ENCODE results near the gene RILPL1.
"Not testable (repeated sequence)": the region's sequence is repeated elsewhere in the genome, so short reads cannot be mapped to it uniquely, and the experiment has no call there.

RILPL1 gene

GRCh38 chr12:123519141-123520001 is 14.1 kb downstream of the RILPL1 start:
- no peak for DNase-seq
- no peaks in the 10 kb centered on the region for H3K4me1 ChIP-seq (ENCODE audit: control insufficient read depth, insufficient read depth, low read length, poor library complexity, severe bottlenecking)
- no peak overlapping the region for H3K27ac ChIP-seq (ENCODE audit: insufficient read depth, low read length, poor library complexity, severe bottlenecking)
- H3K36me3 ChIP-seq (ENCODE audit: control insufficient read depth, insufficient read depth, low read length): peaks cover 9% of the 10 kb centered on the region
- no peaks in the 10 kb centered on the region for H3K9me3 ChIP-seq (ENCODE audit: control insufficient read depth, low read length)
- H3K27me3 ChIP-seq (replicated peaks; ENCODE audit: control insufficient read depth, insufficient read depth, low read length, poor library complexity, severe bottlenecking): no peaks in the 10 kb centered on the region
- no peak overlapping the region for H3K4me3 ChIP-seq (ENCODE audit: insufficient read depth, low read depth, low read length, poor library complexity, severe bottlenecking)

- no peak for DNase-seq
- H3K4me3 ChIP-seq (ENCODE audit: insufficient read depth, low read depth, low read length, poor library complexity, severe bottlenecking): no peak overlapping the region
- no peak overlapping the region for H3K27ac ChIP-seq (ENCODE audit: insufficient read depth, low read length, poor library complexity, severe bottlenecking)
- H3K4me1 ChIP-seq (ENCODE audit: control insufficient read depth, insufficient read depth, low read length, poor library complexity, severe bottlenecking): no peaks in the 10 kb centered on the region
- H3K27me3 ChIP-seq (replicated peaks; ENCODE audit: control insufficient read depth, insufficient read depth, low read length, poor library complexity, severe bottlenecking): no peaks in the 10 kb centered on the region
- no peaks in the 10 kb centered on the region for H3K9me3 ChIP-seq (ENCODE audit: control insufficient read depth, low read length)
- H3K36me3 ChIP-seq (ENCODE audit: control insufficient read depth, insufficient read depth, low read length): peaks cover 5% of the 10 kb centered on the region
These were observed 17.2 kb downstream of the RILPL1 start for GRCh38 chr12:123516216-123516780.

- not testable (repeated sequence) for H3K4me1 ChIP-seq (ENCODE audit: control insufficient read depth, insufficient read depth, low read length, poor library complexity, severe bottlenecking); H3K4me3 ChIP-seq (ENCODE audit: insufficient read depth, low read depth, low read length, poor library complexity, severe bottlenecking); DNase-seq; H3K36me3 ChIP-seq (ENCODE audit: control insufficient read depth, insufficient read depth, low read length); H3K9me3 ChIP-seq (ENCODE audit: control insufficient read depth, low read length); H3K27me3 ChIP-seq (replicated peaks; ENCODE audit: control insufficient read depth, insufficient read depth, low read length, poor library complexity, severe bottlenecking); H3K27ac ChIP-seq (ENCODE audit: insufficient read depth, low read length, poor library complexity, severe bottlenecking)
These were observed 18.8 kb downstream of the RILPL1 start for GRCh38 chr12:123514582-123515221.

GRCh38 chr12:123513805-123514204 is 19.7 kb downstream of the RILPL1 start:
- Histone ChIP-seq H3K4me3 (ENCODE audit: insufficient read depth, low read depth, low read length, poor library complexity, severe bottlenecking) (no peak overlapping the region), H3K27me3 (replicated peaks; ENCODE audit: control insufficient read depth, insufficient read depth, low read length, poor library complexity, severe bottlenecking) (no peaks in the 10 kb centered on the region), H3K9me3 (ENCODE audit: control insufficient read depth, low read length) (no peaks in the 10 kb centered on the region), H3K4me1 (ENCODE audit: control insufficient read depth, insufficient read depth, low read length, poor library complexity, severe bottlenecking) (no peaks in the 10 kb centered on the region), H3K27ac (ENCODE audit: insufficient read depth, low read length, poor library complexity, severe bottlenecking) (no peak overlapping the region), H3K36me3 (ENCODE audit: control insufficient read depth, insufficient read depth, low read length) (no peaks in the 10 kb centered on the region)
- DNase-seq: no peak

GRCh38 chr12:123512838-123513665 is 20.5 kb downstream of the RILPL1 start:
- no peaks in the 10 kb centered on the region for H3K36me3 ChIP-seq (ENCODE audit: control insufficient read depth, insufficient read depth, low read length)

GRCh38 chr12:123506843-123507236 is 26.7 kb downstream of the RILPL1 start:
- H3K27ac ChIP-seq (ENCODE audit: insufficient read depth, low read length, poor library complexity, severe bottlenecking): no peak overlapping the region

More at GRCh38 chr12:123512838-123513665, 20.5 kb downstream of the RILPL1 start:
- Histone ChIP-seq H3K9me3 (ENCODE audit: control insufficient read depth, low read length) (no peaks in the 10 kb centered on the region), H3K4me1 (ENCODE audit: control insufficient read depth, insufficient read depth, low read length, poor library complexity, severe bottlenecking) (no peaks in the 10 kb centered on the region), H3K27ac (ENCODE audit: insufficient read depth, low read length, poor library complexity, severe bottlenecking) (no peak overlapping the region), H3K4me3 (ENCODE audit: insufficient read depth, low read depth, low read length, poor library complexity, severe bottlenecking) (no peak overlapping the region), H3K27me3 (replicated peaks; ENCODE audit: control insufficient read depth, insufficient read depth, low read length, poor library complexity, severe bottlenecking) (no peaks in the 10 kb centered on the region)
- no peak for DNase-seq

GRCh38 chr12:123506059-123506842 is 27.3 kb downstream of the RILPL1 start:
- H3K4me3 ChIP-seq (ENCODE audit: insufficient read depth, low read depth, low read length, poor library complexity, severe bottlenecking): no peak overlapping the region
- H3K36me3 ChIP-seq (ENCODE audit: control insufficient read depth, insufficient read depth, low read length): no peaks in the 10 kb centered on the region
- no peak overlapping the region for H3K27ac ChIP-seq (ENCODE audit: insufficient read depth, low read length, poor library complexity, severe bottlenecking)
- no peaks in the 10 kb centered on the region for H3K9me3 ChIP-seq (ENCODE audit: control insufficient read depth, low read length)
- no peaks in the 10 kb centered on the region for H3K4me1 ChIP-seq (ENCODE audit: control insufficient read depth, insufficient read depth, low read length, poor library complexity, severe bottlenecking)
- no peak for DNase-seq
- no peaks in the 10 kb centered on the region for H3K27me3 ChIP-seq (replicated peaks; ENCODE audit: control insufficient read depth, insufficient read depth, low read length, poor library complexity, severe bottlenecking)

More at GRCh38 chr12:123506843-123507236, 26.7 kb downstream of the RILPL1 start:
- no peaks in the 10 kb centered on the region for H3K27me3 ChIP-seq (replicated peaks; ENCODE audit: control insufficient read depth, insufficient read depth, low read length, poor library complexity, severe bottlenecking)
- no peaks in the 10 kb centered on the region for H3K36me3 ChIP-seq (ENCODE audit: control insufficient read depth, insufficient read depth, low read length)
- DNase-seq: no peak
- H3K4me3 ChIP-seq (ENCODE audit: insufficient read depth, low read depth, low read length, poor library complexity, severe bottlenecking): no peak overlapping the region
- H3K4me1 ChIP-seq (ENCODE audit: control insufficient read depth, insufficient read depth, low read length, poor library complexity, severe bottlenecking): no peaks in the 10 kb centered on the region
- no peaks in the 10 kb centered on the region for H3K9me3 ChIP-seq (ENCODE audit: control insufficient read depth, low read length)

GRCh38 chr12:123502163-123502704 is 31.3 kb downstream of the RILPL1 start:
- no peak overlapping the region for H3K4me3 ChIP-seq (ENCODE audit: insufficient read depth, low read depth, low read length, poor library complexity, severe bottlenecking)
- no peak overlapping the region for H3K27ac ChIP-seq (ENCODE audit: insufficient read depth, low read length, poor library complexity, severe bottlenecking)
- H3K9me3 ChIP-seq (ENCODE audit: control insufficient read depth, low read length): no peaks in the 10 kb centered on the region
- no peaks in the 10 kb centered on the region for H3K36me3 ChIP-seq (ENCODE audit: control insufficient read depth, insufficient read depth, low read length)
- DNase-seq: no peak
- no peaks in the 10 kb centered on the region for H3K4me1 ChIP-seq (ENCODE audit: control insufficient read depth, insufficient read depth, low read length, poor library complexity, severe bottlenecking)
- no peaks in the 10 kb centered on the region for H3K27me3 ChIP-seq (replicated peaks; ENCODE audit: control insufficient read depth, insufficient read depth, low read length, poor library complexity, severe bottlenecking)

- H3K4me3 ChIP-seq (ENCODE audit: insufficient read depth, low read depth, low read length, poor library complexity, severe bottlenecking): no peak overlapping the region
- H3K9me3 ChIP-seq (ENCODE audit: control insufficient read depth, low read length): no peaks in the 10 kb centered on the region
- H3K36me3 ChIP-seq (ENCODE audit: control insufficient read depth, insufficient read depth, low read length): no peaks in the 10 kb centered on the region
- H3K27me3 ChIP-seq (replicated peaks; ENCODE audit: control insufficient read depth, insufficient read depth, low read length, poor library complexity, severe bottlenecking): no peaks in the 10 kb centered on the region
- no peaks in the 10 kb centered on the region for H3K4me1 ChIP-seq (ENCODE audit: control insufficient read depth, insufficient read depth, low read length, poor library complexity, severe bottlenecking)
- H3K27ac ChIP-seq (ENCODE audit: insufficient read depth, low read length, poor library complexity, severe bottlenecking): no peak overlapping the region
- DNase-seq: no peak
These were observed 34.2 kb downstream of the RILPL1 start for GRCh38 chr12:123499332-123499731.

Measured in effector memory CD4-positive, alpha-beta T cell (primary cell).